ENCODE data around the gene ATP11C. TPM values are rescaled to one million over a fixed set of nuclear protein-coding genes. Genes with fewer than 3 reads are reported as not detected.

The ATP11C gene
- polyA plus RNA-seq, 3 donors: 1.6 to 6.7 (median 2.5) TPM

DNA sequence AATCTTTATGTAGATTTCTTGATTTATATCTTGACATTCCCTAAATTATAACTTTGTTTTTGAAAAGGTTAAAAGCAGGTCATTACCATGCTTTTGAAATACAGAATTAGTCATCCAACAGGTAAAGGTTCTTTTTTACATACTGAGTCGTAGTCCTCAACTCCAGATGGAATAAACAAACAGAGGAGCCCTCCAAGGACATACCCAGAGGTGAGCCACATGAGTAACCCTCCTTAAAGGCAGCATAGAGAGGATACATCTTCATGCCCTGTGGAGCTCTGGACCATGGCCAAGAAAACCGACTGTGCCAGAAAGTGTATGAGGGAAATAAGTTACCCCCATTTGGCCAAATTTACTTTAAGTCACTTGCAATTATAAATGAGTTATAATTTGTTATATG, 129.6 kb downstream of the ATP11C start:
- no peak for DNase-seq
- H3K9me3 ChIP-seq (replicated peaks in 1 of 2; ENCODE audit: control insufficient read depth in 1 of 2, insufficient read depth in 1 of 2, low read length in 2 of 2): no peaks in the 10 kb centered on the region
- no peaks in the 10 kb centered on the region for H3K27me3 ChIP-seq (ENCODE audit: control insufficient read depth in 2 of 2, insufficient read depth in 2 of 2, low read length in 2 of 2)
- H4K20me1 ChIP-seq (ENCODE audit: insufficient read depth, low read length): no peaks in the 10 kb centered on the region
- Mint-ChIP-seq H3K4me1 (no peaks in the 10 kb centered on the region), H3K27me3 (ENCODE audit: low read depth in 3 of 3) (no peaks in the 10 kb centered on the region), H3K4me3 (no peak overlapping the region), H3K9me3 (no peaks in the 10 kb centered on the region), H3K36me3 (peaks cover 29 to 37% of the 10 kb centered on the region in 2 donors), H3K27ac (no peak overlapping the region)
- H3K4me3 ChIP-seq (replicated peaks in 1 of 3; ENCODE audit: low read depth in 2 of 3, low read length in 3 of 3): no peak overlapping the region
- no peaks in the 10 kb centered on the region for H3K4me1 ChIP-seq (ENCODE audit: control insufficient read depth in 1 of 2, insufficient read depth in 2 of 2, low read length in 2 of 2)
- H3K4me2 ChIP-seq (replicated peaks; ENCODE audit: extremely low read depth, low read length, poor library complexity, severe bottlenecking): no peak overlapping the region
- no peaks in the 10 kb centered on the region for H3K79me2 ChIP-seq (ENCODE audit: insufficient read depth, low read length)
- no peak overlapping the region for H3K27ac ChIP-seq (ENCODE audit: low read depth in 1 of 2, low read length in 2 of 2)
- TF ChIP-seq CTCF (IDR thresholded peaks at IDR 0.05): no peak
- no CpG with 5 or more reads among the region's 2 CpGs for WGBS (ENCODE audit: insufficient coverage)
- H3K36me3 ChIP-seq (replicated peaks in 1 of 2; ENCODE audit: control insufficient read depth in 1 of 2, insufficient read depth in 2 of 2, low read length in 2 of 2): peaks cover 26 to 43% of the 10 kb centered on the region in 2 donors
- no peak overlapping the region for H3K9ac ChIP-seq (ENCODE audit: insufficient read depth, low read length, poor library complexity, severe bottlenecking)
- no peak overlapping the region for H2AFZ ChIP-seq (ENCODE audit: insufficient read depth, low read depth, low read length, poor library complexity, severe bottlenecking)
- intact Hi-C loops (cut with micrococcal nuclease): no loop called here

DNA sequence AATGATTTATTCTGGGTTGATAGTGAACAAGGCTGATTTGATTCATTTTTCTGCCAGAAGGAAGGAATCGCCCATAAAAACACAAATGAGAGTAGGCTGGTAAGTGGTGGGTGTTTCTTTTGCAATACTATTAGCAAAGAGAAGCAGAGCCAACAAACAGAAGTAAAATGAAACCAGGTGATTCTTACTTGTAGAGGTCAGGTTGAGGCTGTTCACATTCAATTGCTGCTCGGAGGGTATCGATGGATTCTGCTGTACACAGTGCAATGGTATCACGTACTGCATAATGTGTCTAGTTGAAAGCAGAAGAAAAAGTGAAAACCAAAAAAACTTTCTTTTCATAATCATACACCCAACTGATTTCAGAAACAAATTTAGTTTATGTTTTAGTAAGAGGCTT, 130.8 kb downstream of the ATP11C start:
- intact Hi-C loops (cut with micrococcal nuclease): no loop called here
- H3K36me3 Mint-ChIP-seq: peaks cover 27 to 31% of the 10 kb centered on the region in 2 donors
- DNase-seq: no peak
- Histone ChIP-seq H3K79me2 (ENCODE audit: insufficient read depth, low read length) (no peaks in the 10 kb centered on the region), H3K9ac (ENCODE audit: insufficient read depth, low read length, poor library complexity, severe bottlenecking) (no peak overlapping the region), H3K4me1 (ENCODE audit: control insufficient read depth in 1 of 2, insufficient read depth in 2 of 2, low read length in 2 of 2) (no peaks in the 10 kb centered on the region), H3K4me3 (replicated peaks in 1 of 3; ENCODE audit: low read depth in 2 of 3, low read length in 3 of 3) (no peak overlapping the region), H3K27ac (ENCODE audit: low read depth in 1 of 2, low read length in 2 of 2) (no peak overlapping the region), H3K9me3 (replicated peaks in 1 of 2; ENCODE audit: control insufficient read depth in 1 of 2, insufficient read depth in 1 of 2, low read length in 2 of 2) (no peaks in the 10 kb centered on the region), H3K27me3 (ENCODE audit: control insufficient read depth in 2 of 2, insufficient read depth in 2 of 2, low read length in 2 of 2) (no peaks in the 10 kb centered on the region), H4K20me1 (ENCODE audit: insufficient read depth, low read length) (no peaks in the 10 kb centered on the region), H3K36me3 (replicated peaks in 1 of 2; ENCODE audit: control insufficient read depth in 1 of 2, insufficient read depth in 2 of 2, low read length in 2 of 2) (peaks cover 31 to 53% of the 10 kb centered on the region in 2 donors), H3K4me2 (replicated peaks; ENCODE audit: extremely low read depth, low read length, poor library complexity, severe bottlenecking) (no peak overlapping the region), H2AFZ (ENCODE audit: insufficient read depth, low read depth, low read length, poor library complexity, severe bottlenecking) (no peak overlapping the region)
- no peaks in the 10 kb centered on the region for H3K9me3 Mint-ChIP-seq
- H3K27ac Mint-ChIP-seq: no peak overlapping the region
- H3K4me1 Mint-ChIP-seq: no peaks in the 10 kb centered on the region
- TF ChIP-seq CTCF (IDR thresholded peaks at IDR 0.05): no peak
- no peak overlapping the region for H3K4me3 Mint-ChIP-seq
- WGBS (ENCODE audit: insufficient coverage): no CpG with 5 or more reads among the region's 4 CpGs
- no peaks in the 10 kb centered on the region for H3K27me3 Mint-ChIP-seq (ENCODE audit: low read depth in 3 of 3)
